DMS114 treated with DMSO at 0.1 percent for 48 hours (cell line): ENCODE measurements around the gene BABAM2.
"Not testable (repeated sequence)": the region's sequence is repeated elsewhere in the genome, so short reads cannot be mapped to it uniquely, and the experiment has no call there.

Source experiments
- DNase-seq: peaks from one replicate; lab custom pipeline; 2025; ENCODE audit not compliant: unreplicated experiment; lab: John Stamatoyannopoulos, UW

The BABAM2 gene

DNA sequence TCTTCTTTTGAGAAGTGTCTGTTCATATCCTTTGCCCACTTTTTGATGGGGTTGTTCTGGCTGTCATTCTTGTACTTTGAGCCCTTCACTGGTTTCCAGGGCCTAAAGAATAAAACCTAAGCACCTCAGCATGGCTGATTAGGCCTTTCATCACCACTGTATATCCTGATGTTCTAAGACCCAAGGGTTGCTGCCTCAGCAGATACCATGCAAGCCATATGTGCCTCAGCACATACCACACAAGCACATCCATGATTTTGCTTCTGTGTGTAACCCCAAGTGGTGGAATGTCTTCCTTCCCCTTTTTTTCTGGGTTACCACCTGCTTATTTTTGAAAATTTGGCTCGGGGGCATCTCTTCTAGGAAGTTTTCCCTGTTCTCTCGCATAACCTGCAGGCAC, 11.7 kb upstream of the BABAM2 start:
- no peak for DNase-seq

DNA sequence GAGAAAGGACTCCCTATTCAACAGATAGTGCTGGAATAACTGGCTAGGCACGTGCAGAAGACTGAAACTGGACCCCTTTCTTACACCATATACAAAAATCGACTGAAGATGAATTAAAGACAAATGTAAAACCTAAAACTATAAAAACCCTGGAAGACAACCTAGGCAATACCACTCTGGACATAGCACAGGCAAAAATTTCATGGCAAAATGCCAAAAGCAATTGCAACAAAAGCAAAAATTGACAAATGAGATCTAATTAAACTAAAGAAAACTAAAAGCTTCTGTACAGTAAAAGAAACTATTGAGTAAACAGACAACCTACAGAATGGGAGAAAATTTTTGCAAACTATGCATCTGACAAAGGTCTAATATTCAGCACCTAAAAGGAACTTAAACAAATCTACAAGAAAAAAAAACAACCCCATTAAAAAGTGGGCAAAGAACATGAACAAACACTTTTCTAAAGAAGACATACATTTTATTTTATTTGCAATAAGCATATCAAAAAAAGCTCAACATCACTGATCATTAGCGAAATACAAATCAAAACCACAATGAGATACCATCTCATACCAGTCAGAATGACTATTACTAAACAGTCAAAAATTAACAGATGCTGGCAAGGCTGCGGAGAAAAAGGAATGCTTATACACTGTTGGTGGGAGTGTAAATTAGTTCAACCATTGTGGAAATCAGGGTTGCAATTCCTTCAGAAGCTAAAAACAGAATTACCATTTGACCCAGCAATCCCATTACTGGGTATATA, 8.5 kb upstream of the BABAM2 start:
- not testable (repeated sequence) for DNase-seq

DNA sequence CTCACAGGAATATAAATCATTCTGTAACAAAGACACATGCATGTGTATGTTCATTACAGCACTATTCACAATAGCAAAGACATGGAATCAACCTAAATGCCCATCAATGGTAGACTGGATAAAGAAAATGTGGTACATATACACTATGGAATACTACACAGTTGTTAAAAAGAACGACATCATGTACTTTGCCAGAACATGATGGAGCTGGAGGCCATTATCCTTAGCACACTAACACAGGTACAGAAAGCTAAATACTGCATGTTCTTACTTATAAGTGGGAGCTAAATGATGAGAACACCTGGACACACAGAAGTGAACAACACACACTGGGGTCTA, 8.0 kb upstream of the BABAM2 start:
- not testable (repeated sequence) for DNase-seq

DNA sequence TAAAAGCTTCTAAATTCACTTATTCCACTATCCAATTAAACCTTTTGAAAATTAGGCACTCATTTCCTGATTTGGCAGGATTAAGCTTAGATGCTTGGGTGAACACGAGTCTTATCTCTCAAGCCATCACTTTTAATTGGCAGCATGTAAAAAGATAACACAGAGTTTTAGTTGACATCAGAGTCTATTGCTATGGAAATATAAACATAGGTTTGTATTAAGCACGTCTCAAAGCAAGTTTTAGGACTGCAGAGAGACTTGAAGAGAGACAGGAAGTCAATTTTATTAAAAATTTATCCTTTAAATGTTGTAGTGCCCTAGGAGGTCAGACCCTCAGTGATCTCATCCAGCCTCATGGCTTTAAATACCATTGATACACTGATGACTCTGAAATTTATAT, 5.9 kb upstream of the BABAM2 start:
- no peak for DNase-seq

DNA sequence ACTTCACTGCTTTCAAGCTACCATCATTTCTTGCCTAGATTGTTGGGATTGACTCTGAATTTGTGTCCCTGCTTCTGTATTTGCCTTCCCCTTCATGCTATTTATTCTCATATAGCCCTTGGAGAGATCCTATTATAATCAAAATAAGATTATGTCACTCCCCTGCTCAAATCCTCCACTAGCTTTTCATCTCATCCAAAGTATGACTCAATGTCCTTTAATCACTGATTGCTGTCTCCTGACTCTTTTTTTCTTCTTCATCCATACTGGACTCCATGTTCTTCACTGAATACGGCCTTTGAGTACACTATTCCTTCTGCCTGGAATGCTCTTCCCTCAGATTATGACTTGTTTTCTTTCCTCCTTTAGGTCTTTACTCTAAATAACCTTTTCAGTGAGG, 5.3 kb upstream of the BABAM2 start:
- DNase-seq: no peak

DNA sequence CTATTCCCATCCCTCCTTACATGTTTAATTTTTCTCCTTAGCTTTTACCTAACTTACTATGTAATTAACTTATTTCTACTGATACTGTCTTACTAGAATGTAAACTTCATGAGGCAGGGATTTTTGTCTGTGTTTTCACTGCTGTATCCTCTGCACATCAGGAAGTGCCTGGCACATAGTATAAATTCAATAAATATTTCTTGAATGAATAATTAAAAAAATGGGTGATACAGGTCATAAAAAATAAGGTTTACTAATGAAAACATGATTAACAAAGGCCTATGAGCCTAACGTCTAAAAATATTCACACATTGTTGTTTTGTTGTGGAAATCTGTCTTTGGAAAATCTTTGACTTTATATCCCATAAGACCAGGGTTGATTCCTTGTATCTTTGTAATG, 4.9 kb upstream of the BABAM2 start:
- DNase-seq: no peak

DNA sequence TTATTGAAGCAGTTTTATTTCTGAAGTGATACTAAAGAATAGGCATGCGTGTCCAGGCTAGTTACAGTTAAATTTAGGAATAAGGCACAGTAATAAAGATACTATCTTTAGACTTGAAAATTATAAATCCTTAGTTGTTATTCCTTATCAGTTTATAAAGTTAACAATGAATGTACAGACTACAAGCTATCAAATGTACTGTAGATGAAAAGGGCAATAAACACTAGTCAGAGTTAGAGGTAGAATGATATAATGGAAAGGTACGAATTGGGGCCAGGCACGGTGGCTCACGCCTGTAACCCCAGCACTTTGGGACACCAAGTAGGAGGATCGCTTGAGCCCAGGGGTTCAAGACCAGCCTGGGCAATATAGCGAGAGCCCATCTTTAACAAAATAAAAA, 4.2 kb upstream of the BABAM2 start:
- DNase-seq: no peak

DNA sequence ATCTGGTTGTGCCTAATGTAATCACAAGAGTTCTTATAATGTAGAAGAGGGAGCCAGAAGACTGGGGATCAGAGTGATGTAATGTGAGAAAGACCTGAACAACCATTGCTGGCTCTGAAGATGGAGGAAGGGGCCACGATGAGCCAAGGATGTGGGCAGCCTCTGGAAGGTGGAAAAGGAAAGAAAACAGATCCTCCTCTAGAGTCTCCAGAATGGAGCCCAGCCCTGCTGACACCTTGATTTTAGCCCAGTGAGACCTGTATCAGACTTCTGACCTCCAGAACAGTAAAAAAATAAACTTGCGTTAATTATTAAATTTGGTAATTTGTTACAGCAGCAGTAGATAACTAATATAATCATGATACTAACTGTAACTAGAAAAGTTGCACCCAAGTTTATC, 3.4 kb upstream of the BABAM2 start:
- DNase-seq: no peak

DNA sequence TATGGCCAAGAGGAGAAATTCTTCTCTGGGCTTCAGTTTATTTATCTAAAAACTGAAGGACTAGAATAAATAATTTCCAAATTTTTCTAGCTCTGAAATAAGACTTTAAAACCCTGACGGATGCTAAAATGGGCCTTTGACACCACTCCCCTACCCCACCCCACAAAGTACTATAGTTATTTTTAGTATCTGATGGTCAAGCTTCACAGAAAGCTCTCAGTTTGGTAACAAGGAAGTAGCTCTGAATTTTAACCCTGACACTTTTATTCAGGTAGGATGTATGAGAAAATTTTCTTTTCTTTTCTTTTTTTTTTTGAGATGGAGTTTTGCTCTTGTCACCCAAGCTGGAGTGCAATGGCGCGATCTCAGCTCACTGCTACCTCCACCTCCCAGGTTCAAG, 2.7 kb upstream of the BABAM2 start:
- no peak for DNase-seq

DNA sequence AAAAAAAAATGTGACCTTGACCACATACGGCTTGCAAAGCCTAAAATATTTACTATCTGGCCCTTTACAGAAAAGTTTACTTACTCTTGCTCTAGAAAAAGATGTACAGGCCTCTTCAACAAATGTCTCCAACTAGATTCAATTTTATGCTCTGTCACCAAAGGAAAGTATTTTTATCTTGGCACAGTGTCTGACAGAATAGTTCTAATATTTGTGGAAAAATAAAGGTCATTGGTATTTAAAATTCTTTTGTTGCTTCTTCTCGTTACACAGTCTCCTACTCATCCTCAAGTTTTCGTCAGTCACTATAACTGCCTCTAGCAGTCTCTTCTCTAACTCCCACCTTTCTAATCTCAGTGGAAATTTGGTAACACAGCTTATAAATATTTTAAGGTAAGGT, 1.7 kb upstream of the BABAM2 start:
- DNase-seq: no peak

DNA sequence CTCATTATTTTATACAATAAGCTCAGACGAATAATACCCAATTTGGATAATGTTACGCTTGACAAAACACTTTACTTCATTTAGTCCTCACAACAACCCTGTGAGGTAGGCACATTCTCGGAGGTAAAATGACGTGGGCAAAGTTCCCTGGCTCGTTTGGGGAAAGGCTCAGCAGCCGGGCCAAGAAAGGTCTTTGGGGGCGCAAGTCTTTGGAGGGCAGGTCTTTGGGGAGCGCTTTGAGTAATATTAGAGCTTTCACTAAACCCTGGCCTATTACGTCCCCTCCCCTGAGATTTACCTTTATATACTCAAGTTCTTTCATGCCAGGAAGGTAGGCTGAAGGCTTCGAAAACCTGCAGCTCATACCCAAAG, 769 bp upstream of the BABAM2 start:
- DNase-seq: no peak

DNA sequence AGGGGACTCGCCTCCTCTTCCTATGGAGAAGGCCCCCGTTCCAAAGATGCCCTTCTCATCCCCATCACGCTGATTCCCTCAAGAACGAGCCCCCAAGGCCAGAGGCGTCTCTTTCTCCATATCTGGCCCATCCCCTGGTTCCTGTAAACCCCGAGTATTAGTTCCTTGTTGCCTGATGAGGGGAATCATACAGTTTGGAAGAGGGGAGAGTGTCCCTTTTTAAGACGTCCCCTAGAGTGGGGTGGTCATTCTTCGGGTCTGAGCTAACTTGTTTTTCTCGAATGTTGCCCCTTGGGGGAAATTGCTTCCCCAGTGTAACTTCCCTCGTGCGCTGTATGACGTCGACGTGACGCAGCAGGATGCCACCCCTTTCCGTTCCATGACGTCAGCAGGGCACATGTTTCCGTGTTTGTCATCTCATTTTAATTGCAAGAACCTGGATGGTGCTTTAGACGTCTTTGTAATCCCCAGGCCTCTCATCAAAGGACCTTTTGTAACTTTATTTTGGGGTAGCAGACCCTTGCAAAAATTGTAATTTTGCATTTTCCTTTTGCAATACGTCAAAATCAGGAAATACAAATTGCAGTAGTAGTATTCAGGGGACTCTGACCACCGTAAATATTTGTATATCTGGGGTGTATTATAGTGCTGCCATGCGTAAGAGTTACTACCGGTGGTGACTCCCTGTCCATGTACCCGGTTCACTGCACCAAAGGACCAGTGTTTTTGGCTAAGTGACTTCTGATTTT, 569 bp downstream of the BABAM2 start:
- DNase-seq: peak; percentile 58

DNA sequence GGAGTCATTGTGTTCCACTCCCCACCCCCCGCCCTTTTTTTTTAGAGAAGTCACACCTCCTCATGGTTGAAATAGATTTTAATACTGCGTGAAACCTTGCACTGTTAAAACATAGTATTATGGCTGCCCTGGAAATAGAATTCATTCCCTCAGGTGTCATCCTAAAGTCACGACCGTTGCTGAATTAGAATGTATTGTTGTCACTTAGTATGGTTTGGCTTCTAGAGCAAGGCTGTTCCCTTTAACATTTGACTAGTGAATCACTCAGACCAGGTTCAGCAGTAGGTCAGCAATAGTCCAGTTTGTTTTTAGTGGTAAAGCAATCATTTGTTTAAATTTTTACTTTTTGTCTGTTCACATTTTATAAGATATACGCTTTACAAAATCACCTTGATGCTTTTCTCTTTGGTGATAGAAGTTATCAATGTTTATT, 1.2 kb downstream of the BABAM2 start:
- DNase-seq: no peak

DNA sequence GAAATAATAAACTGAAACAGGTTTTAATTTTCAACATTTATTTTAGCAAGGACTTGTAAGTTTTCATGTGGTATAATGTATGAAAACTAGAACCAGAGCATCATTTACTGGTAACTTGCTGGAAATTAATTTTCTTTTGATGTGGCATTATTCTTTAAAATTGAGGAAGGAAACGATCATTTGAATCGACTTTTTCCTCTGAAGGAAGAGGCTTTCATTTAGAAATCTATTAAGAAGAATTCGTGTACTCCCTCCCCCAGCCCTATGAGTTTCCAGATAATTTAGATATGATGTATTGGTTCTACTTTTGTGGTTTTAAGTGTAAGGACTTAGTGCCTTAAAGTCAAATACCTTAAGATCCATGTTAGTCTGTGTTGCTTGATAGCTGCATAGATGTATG, 2.5 kb downstream of the BABAM2 start:
- DNase-seq: no peak

DNA sequence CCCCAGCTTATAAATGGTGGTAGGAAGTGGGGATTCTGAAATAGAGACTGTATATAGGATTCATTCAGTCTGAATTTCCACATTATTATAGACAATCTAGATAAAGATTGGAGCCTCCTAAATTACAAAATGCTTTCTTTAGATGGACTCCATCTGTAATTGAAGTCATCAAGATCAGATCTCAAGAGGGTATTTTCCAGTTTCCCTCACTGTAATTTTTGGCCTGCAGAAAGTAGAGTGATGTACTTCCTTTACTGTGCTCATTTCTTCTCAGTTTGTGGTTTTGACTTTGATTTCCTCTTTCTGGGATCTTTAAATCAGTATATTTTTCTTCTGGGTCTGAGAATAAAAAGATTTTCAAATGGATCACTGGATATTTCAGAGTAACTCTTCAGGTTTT, 7.2 kb downstream of the BABAM2 start:
- DNase-seq: no peak

DNA sequence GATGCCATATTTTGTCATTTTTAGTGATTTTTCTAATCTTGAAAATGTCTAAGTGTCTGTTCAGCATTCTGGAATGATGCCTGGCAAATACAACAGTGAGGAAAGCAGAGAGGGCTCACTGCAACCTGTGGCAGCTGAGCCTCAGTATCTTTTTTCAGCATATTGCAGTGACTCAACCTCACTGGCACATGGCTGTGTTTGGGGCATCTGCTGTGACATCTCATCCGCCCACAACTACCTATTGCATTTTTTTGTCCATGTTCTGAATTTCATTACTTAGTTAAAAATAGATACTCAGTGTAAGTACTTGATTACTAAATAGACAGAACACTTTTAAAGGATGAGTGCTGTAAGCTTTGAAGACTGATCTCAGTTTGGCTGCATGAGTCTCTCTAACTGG, 10.7 kb downstream of the BABAM2 start:
- no peak for DNase-seq

DNA sequence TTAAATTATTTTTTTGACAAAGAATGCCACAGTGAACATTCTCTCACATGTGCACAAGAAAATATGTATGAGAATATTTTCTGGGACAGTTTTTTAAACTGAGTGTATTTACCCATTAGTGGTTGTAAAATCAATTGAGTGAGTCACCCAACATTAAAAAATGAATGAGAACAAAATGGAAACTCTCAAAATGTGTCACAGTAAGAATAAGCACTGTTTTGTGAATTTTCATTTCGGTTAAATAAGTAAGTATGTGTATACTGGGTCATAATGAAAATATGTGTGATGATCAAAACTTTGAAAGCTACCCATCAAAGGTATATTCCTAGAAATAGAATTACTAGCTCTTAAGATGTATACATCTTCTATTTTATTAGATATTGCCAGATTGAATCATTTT, 11.6 kb downstream of the BABAM2 start:
- DNase-seq: no peak

DNA sequence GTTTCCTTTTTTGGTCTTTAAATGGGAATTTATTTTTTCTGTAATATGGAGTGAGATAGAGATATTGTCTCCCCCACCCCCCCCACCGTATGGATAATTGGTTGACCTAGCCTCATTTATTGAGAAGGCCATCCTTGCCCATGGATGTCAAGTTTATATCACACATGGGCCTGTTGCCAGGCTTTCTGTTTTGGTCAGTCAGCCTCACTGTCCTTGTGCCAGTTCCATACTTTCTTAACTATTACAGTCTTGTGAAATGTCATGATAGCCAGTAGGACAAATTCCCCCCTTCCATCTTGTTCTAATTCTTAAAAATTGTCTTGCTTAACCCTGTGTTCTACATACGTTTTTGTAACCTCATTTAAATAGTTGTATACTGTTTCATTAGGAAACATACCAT, 12.5 kb downstream of the BABAM2 start:
- DNase-seq: no peak

DNA sequence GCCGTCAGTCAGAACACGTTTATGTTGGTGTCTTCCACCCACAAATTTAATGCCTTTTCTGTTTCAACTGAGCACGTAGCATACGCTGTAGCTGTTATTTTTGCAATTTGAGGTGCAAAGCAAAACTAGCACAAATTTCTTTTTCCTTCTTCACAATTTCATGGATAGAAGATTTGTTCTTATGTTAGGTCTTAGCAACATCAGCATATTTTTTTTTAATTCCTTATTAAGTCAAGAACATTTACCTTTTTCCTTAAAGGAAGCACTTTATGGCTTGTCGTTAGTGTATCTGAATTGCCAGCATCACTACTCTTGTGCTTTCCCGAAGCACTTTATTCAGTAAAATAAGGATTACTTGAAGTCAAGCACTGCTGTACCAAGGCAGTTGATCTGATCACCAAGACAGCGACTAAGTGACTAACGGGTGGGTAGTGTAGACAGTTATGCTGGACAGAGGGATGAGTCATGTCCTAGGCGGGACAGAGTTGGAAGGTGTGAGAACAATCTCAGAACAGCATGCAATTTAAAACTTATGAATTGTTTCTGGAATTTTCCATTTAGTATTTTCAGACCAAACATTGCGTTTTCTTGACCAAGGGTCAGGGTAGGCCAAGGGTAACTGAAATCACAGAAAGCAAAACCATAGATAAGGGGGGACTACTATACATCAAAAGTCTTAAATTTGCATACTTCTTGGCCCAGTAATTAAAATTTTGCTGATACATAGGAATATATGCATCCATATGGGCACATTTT, 13.3 kb downstream of the BABAM2 start:
- no peak for DNase-seq

DNA sequence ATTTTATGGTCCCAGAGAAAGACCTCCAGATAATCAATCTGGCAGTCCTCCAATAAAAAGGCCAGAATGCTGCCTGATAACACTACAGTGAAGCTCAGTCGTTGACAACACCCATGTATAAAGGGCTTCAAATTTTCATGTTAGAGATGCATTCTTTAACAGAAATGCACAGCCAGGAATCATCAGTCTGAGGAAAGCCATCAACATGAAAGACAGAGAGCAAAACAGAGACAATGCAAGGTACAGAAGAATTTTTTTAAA, 13.8 kb downstream of the BABAM2 start:
- DNase-seq: no peak

DNA sequence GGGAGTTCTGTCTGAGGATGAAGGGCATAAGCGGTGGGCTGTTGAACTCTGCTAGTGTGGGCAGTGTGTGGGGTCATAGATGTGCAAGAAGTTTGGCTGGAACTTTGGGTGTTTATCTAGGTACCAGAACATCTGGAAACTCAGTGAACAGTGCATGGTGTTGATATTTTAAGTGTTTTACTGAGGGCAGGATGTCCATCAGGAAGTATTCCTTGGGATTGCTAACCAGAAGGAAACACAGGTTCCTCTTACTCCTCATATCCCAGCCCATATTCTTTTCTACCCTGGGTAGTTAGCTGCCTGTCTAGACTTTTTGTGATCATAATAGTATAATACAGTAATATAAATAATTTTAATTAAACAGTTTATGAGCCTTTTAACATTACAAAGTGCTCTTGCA, 15.5 kb downstream of the BABAM2 start:
- DNase-seq: no peak

DNA sequence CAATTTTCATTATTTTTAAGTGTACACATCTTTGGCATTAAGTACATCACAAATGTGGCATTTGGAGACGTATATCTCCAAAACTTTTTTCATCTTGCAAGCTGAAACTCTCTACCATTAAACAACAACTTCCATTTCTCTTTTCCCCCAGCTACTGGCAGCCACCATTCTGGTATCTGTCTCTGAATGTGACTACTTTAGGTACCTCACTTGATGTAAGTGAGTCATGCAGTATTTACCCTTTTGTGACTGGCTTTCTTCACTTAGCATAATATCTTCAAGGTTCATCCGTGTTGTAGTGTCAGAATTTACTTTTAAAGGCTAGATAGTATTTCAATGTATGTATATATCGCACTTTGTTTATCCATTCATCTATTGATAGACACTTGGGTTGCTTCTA, 17.0 kb downstream of the BABAM2 start:
- DNase-seq: no peak
